Measurements from ENCODE around the gene NEK7.
"Not testable (repeated sequence)": the region's sequence is repeated elsewhere in the genome, so short reads cannot be mapped to it uniquely, and the experiment has no call there.

The NEK7 gene

DNA sequence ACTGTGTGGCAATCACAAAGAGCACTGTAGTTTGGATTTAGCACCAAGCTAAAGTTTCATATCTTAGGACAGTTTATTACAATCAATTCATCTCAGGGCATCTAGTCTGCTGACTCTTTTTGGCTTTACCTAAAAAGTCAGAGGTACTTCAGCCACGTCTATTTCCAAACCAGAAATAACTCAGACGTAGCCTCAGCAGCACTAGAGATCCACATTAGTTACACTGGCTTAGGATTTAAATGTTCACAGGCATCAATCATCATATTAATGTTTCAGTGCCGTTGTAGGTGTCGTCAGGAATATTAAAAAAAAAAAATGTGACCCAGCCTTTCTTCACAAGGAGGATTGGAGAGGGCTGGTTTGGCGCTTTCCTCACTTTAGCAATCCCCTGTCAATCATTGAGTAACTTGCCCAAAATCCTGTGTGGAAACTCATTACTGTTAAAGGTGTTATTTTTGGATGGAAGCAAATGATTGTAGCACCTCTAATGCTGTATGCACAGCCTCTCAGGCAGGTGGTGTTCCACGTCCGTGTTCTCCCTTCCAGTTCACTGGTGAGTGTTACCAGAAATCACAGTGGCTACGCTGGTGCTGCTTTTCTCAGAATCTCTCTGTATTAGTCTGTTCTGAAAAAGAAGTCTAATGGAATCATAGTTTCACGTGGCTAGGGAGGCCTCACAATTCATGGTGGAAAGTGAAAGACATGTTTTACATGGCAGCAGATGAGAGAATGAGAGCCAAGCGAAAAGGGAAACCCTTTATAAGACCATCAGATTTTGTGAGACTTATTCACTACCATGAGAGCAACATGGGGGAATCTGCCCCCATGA is 45.4 kb downstream of the NEK7 start:
- DNase-seq (ENCODE audit: extremely low read depth in 1 of 2, low read depth in 1 of 2), result peak; percentile 26 to 66

DNA sequence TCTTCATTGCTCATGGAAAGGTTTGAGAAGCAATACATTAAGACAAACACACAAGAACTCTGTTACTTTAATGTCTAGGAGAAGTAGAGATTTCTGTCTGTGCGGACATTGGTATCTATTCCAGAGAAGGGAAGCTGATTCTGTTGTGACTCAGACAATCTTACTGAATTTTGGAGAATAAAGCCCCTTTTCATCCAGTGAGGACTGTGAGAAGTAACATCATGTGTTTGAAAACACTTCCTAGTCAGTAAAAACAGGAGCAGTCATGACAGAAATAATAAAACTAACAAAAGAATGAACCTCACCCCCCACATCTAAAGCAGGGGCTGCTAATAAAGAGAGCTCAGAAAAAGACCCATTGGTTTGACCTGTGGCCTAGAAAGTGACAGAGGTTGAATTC is 46.6 kb downstream of the NEK7 start:
- no peak for DNase-seq (ENCODE audit: extremely low read depth in 1 of 2, low read depth in 1 of 2)

DNA sequence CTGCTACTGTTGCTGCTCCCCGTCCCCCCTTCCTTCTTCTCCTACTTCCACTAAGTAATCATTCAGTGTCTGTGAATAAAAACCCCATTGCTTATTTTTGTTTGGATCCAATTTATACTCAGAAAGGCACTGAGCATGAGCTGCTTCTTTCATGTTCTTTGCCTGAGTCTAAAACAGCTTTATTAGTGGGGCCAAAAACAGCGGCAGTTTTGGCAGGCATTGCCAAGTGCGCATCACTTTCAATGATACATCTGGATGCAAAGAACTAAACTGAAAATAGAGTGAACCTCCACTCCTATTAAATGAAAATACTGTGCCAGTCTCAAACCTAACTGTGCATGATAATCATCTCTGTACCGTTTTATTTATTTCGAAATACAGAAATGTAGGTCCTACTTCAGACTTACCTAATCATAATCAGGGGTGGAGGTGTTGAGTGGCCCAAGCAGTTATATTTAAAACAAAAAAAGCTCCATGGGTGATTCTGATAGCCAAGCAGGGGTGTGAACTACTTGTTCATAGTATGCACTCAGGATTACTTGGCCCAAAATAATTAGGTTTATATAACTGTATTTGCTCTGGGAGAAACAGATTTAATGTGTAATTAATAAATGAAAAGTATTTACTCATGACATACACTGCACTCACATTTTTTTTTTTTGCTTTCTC is 48.4 kb downstream of the NEK7 start:
- DNase-seq (ENCODE audit: extremely low read depth in 1 of 2, low read depth in 1 of 2), result no peak

DNA sequence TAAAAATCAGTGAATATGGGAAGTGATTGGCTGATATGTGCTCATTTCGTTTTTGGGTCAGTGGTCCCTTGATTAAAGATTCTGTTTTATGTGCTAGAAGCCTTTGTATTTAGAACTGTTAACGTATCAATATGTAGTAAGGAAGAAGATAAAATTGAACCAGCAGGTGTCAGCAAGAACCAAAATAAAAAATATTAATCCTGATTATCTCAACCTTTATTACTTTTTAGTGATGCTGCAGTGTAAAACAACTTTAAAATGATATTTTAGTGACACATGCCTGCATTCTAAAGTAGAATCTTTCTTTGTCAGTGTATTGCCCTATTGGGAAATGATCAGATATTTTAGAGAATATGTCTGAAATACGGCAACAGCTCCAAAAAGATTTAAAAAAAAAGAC is 49.5 kb downstream of the NEK7 start:
- no peak for DNase-seq (ENCODE audit: extremely low read depth in 1 of 2, low read depth in 1 of 2)

DNA sequence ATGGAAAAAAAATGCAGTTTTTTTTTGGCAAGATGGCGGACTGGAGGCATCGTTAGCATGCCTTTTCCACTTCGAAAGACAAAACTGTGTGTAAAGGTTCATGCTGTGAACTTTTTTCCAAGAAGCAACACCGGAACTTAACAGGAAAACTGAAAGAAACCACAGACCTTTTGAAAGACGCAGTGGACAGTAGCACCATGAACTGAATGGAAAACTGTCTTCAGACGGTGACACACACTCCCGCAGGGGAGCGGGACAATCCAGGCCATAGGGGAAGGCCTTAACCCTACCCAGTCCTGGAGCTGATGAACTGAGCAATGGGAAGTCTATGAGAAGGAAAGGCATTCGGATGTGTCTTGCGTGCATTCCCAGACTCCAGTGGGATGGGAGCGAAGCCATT is 54.9 kb downstream of the NEK7 start:
- no peak for DNase-seq (ENCODE audit: extremely low read depth in 1 of 2, low read depth in 1 of 2)

DNA sequence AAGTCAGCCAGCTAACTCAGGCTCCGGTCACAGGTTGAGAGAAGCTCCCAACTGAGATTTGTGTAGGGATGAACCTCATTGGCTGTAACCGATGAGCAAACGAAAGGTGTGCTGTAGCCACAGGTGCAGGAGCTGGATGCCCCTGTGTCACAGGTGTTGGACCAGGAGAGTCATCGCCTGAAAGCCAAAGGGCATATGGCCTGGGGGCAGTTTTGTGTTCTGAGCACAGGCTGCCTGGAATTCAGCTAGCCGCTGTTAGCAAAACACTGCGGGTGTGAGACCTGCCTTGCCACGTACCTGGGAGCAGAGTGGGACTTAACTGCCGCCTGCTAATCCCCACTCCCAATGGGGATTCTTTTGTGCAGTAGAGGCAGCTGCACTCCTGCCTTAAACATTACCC is 55.3 kb downstream of the NEK7 start:
- DNase-seq (ENCODE audit: extremely low read depth in 1 of 2, low read depth in 1 of 2), result no peak

DNA sequence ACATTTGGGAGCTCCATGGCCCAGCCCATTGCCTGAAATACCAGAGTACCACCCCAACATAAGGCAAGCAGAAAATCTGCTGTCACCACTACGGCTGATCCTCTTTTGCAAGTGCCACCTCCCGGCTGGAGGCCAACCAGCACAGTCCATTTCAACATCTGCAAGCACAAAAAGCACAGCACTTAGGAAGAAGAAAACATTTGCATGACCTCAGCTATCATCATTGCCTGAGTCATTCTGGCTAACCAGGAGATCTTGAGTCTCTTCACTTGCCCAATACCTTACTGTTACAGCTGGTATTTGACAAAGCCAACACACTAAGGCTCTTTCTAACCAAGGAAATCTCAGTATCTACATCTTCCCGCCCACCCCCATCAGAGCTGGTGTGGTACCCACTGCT is 55.9 kb downstream of the NEK7 start:
- no peak for DNase-seq (ENCODE audit: extremely low read depth in 1 of 2, low read depth in 1 of 2)

DNA sequence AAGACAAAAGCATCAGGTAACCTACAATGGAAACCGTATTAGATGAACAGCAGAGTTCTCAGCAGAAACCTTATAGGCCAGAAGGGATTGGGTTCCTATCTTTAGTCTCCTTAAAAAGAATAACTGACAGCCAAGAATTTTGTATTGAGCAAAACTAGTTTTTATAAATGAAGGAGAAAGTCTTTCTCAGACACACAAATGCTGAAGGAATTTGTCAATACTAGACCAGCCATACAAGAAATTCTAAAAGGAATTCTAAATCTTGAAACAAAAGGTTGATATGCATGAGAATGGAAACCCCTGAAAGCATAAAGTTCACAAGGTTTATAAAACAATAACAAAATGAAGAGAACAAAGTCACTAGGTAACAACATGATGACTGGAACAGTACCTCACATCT is 58.1 kb downstream of the NEK7 start:
- DNase-seq (ENCODE audit: extremely low read depth in 1 of 2, low read depth in 1 of 2), result no peak

DNA sequence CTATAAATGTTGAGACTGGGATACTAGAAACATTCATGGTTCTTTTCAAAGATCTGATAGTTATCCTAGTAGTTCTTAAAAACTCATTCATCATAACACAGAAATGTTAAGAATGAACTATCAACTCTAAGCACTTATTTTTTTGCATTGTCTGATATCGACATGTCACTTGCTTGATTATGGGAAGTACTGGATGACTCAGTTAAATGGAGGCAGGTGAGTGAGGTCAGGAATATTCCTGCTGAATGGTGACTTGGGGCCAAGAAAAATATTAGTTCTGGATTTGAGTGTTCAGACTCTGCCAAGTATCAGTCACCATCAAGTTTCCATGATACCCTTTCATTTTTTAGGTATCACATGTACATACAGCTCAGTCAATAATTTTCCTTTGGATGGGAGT is 63.6 kb downstream of the NEK7 start:
- no peak for DNase-seq (ENCODE audit: extremely low read depth in 1 of 2, low read depth in 1 of 2)

DNA sequence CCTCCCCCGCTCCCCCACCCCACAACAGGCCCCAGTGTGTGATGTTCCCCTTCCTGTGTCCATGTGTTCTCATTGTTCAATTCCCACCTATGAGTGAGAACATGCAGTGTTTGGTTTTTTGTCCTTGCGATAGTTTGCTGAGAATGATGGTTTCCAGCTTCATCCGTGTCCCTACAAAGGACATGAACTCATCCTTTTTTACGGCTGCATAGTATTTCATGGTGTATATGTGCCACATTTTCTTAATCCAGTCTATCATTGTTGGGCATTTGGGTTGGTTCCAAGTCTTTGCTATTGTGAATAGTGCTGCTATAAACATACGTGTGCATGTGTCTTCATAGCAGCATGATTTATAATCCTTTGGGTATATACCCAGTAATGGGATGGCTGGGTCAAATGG is 70.2 kb downstream of the NEK7 start:
- not testable (repeated sequence) for DNase-seq (ENCODE audit: extremely low read depth in 1 of 2, low read depth in 1 of 2)

DNA sequence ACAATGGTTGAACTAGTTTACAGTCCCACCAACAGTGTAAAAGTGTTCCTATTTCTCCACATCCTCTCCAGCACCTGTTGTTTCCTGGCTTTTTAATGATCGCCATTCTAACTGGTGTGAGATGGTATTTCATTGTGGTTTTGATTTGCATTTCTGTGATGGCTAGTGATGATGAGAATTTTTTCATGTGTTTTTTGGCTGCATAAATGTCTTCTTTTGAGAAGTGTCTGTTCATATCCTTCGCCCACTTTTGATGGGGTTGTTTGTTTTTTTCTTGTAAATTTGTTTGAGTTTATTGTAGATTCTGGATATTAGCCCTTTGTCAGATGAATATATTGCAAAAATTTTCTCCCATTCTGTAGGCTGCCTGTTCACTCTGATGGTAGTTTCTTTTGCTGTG is 70.7 kb downstream of the NEK7 start:
- not testable (repeated sequence) for DNase-seq (ENCODE audit: extremely low read depth in 1 of 2, low read depth in 1 of 2)

DNA sequence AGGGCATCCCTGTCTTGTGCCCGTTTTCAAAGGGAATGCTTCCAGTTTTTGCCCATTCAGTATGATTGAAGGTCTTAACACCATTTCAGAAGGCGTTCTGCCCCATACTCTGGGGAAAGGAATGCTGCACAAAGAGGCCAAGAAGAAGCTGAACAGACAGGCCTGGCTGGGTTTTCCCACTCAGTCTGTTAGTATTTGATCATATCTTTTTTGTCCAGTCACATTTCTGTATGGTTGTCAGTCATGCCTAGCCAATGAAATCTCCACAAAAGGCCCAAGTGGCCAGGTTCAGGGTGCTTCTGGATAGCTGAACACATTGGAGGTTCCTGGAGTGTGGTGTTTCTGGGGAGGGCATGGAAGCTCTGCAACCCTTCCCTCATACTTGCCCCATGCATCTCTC is 72.1 kb downstream of the NEK7 start:
- no peak for DNase-seq (ENCODE audit: extremely low read depth in 1 of 2, low read depth in 1 of 2)

DNA sequence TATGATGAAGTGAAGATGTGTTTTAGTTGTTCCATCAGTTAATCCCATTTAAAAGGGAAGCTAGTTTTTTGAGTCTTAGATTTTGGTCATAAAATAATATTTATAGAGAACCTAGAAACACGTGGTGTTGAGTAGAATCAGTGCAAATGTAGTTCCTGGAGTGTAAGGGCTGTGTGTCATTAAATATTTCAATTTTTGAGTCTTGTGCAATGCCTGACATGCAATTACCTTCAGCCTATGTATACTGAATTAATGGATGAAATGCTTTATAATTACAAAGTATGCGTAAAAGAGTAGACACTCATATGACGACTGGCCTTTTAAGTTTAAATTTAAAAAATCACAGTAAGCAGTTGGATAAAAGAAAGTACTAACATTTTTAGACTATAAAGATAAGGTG is 75.0 kb downstream of the NEK7 start:
- no peak for DNase-seq (ENCODE audit: extremely low read depth in 1 of 2, low read depth in 1 of 2)

DNA sequence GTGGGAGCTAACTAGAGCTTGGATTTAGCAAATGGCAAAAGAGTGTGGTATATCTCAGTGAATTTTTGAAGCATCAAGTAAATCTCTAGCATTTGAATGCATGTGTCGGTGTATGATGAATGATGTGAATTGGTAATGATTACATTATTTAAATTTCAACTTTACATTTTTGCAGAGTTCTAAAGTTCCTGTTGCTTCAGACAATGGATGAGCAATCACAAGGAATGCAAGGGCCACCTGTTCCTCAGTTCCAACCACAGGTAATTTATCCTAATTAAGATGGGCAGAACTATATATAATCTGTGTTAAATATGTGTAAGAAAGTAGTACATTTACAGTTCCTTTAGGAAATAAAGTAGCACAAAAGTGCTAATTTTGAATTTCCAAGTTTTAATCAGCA is 75.6 kb downstream of the NEK7 start:
- no peak for DNase-seq (ENCODE audit: extremely low read depth in 1 of 2, low read depth in 1 of 2)

DNA sequence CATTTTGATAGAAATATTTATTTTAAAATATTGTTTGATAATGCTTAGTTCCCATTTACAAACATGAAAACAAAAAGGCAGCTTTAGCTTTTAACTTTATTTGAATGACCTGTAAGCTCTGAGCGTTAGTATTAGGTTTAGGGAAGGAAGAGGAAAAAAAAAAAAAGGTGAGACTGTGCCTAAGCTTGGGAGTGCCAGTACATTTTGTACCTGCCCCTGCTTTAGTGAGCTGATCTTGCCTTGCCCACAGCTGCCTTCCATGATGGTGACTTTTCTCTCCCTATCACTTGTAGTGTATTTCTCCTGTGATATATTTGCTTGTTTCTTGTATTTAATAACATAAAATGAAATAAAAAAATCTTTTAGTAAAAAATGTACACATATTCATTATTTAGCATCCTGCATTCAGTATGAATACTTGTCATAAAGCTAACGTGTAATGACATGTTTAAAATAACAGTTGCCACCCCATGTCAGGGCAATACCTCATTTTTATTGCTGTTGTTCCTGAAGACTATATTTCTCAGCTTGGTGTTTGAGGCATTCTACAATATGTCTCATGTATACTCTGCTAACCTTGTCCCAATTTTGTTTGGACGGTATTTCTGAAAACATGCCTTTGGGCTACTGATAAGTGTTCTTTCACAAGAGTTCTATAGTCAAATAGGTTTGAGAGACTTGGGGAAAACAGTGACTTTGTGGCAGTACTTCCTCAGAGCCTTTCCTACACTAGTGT is 76.3 kb downstream of the NEK7 start:
- DNase-seq (ENCODE audit: extremely low read depth in 1 of 2, low read depth in 1 of 2), result no peak

DNA sequence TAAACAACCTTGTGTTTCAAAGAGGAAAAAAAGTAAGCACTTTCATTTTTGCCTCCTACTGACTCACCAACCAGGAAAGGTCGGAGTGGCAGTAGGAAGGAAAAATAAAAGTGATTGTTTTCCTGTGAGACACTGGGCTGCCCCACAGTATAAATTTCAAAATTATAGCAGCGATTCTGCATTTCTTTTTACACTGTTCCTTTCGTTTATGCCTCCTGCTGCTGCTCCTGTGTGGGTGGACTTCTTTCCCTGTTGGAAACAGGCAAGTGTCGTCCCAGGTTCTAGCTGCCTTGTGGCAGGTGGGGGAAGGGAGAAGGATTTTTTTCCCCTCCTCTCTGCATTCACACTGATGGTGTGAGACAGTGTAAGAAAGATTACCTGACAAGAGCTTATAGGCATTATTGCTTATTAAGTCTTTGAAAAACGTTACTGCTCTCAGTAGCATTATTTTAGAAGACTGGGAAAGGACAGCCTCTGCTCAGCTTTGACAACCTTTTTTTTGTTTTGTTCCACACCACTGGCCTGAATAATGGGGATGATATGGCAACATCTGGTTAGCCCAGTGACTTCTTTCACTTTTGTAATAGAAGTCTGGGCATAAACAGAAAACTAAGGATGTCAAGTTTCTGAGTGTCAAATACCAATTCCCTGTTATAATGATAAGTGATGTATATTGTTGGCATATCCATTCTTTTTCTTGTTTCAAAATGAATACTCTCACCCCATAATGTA is 77.9 kb downstream of the NEK7 start:
- DNase-seq (ENCODE audit: extremely low read depth in 1 of 2, low read depth in 1 of 2), result no peak

DNA sequence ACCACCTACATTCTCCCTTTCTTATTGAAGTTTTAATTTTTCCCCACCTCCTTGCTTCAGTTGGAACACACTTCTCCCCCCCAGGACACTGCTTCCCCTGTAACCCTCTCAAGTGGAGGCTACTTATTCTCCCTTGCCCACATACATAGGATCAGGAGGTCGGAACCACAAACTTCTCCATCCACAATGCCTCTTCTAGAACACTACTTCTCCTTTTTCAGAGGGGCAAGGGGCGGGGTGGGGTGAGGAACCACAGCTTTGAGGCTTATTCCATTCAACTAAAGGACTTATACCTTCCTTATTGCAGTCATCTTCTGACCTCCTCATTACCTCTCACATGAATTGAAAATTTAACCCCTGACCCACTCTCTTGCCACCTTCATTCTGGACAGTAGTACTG is 81.3 kb downstream of the NEK7 start:
- no peak for DNase-seq (ENCODE audit: extremely low read depth in 1 of 2, low read depth in 1 of 2)

DNA sequence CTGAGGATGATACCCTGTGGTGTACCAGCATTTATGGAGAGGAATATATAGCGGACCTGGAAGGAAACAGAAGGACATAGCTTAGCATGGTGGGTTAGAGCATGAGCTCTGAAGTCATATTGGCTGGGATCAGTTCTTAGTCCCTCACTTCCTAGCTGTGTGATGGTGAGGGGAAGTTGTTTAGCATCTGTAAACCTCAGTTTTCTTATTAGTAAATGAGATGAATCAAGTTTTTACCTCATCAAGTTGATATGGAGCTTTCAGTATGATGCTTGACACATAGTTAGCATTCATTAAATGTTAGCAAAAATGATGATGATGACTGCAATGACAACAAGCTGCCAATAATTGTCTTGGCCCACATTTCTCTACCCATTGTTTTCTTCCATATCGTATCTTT is 84.8 kb downstream of the NEK7 start:
- DNase-seq (ENCODE audit: extremely low read depth in 1 of 2, low read depth in 1 of 2), result no peak

DNA sequence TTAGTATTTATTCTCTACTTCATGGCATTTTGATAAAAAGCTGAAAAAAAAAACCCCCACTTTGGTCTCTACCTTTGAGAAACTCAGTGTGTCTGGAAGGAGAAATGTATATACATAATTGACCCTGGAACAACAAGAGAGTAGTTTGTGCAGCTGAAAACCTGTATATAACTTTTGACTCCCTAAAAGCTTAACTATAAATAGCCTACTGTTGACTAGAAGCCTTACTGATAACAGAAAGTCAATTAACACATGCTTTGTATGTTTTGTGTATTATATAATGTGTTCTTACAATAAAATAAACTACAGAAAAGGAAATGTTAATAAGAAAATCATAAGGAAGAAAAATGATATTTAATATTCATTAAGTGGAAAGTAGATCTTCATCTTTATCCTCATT is 88.0 kb downstream of the NEK7 start:
- DNase-seq (ENCODE audit: extremely low read depth in 1 of 2, low read depth in 1 of 2), result no peak

DNA sequence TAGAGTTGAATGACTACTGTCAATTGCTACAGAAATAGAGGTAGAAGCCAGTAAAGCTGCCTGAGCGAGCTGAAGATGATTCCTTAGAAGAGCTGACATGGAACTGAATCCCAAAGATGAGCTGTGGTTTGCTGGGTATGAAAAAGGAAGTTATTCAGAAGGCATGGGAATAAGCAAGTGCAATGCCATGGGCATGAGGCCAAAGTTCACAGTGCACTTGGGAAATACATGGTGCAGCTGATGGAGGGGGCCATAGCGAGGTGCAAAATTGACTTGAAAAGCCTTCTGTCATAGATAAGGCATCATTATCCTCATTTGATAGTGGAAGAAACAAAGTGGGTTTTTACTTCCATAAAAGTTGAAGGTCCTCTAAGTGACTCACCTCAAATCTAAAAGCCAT is 88.6 kb downstream of the NEK7 start:
- DNase-seq (ENCODE audit: extremely low read depth in 1 of 2, low read depth in 1 of 2), result no peak

DNA sequence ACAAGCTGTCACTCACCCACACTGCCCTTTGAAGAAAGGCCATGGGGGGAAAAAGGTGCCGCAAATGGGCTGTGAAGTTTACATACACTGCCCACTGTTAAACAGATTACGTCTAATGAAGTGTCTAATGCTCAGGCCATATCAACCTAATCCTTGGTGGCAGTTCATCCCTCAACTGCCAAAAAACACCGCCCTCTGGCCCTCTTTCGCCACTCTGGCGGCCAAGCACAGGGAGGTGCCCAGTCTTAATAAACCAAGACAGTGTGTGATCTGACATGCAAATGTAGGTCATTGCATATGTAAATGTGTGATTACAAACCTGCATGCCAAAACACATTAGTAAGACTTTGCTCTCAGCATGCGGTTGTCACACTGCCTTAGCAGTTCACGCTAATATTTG is 89.5 kb downstream of the NEK7 start:
- no peak for DNase-seq (ENCODE audit: extremely low read depth in 1 of 2, low read depth in 1 of 2)
